ENCODE measurements around the gene CCNC.

CCNC gene, protein sequence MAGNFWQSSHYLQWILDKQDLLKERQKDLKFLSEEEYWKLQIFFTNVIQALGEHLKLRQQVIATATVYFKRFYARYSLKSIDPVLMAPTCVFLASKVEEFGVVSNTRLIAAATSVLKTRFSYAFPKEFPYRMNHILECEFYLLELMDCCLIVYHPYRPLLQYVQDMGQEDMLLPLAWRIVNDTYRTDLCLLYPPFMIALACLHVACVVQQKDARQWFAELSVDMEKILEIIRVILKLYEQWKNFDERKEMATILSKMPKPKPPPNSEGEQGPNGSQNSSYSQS

GRCh38 chr6:99568103-99568933 is at the start of gene CCNC:
CCNC (minus strand) TSS chr6:99568660; CDS start chr6:99568527, 133 bp downstream.
- FAIRE-seq, result peak; percentile 94

DNA sequence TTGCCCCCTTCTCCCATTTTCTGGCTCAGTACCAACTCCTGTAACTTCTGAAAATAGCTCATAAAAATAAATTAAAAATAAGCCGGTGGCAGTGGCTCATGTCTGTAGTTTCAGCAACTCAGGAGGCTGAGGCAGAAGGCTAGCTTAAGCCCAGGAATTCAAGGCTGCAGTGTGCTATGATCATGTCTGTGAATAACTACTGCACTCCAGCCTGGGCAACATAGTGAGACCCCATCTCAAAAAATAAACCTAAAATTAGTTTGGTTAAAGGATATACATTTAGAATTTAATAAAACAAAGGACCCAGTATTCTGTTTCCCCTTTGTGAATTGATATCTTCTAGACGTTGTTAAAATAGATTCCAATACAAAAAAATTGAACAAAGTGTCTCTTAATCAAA is 48.7 kb upstream of the CCNC start:
- FAIRE-seq, result no peak

DNA sequence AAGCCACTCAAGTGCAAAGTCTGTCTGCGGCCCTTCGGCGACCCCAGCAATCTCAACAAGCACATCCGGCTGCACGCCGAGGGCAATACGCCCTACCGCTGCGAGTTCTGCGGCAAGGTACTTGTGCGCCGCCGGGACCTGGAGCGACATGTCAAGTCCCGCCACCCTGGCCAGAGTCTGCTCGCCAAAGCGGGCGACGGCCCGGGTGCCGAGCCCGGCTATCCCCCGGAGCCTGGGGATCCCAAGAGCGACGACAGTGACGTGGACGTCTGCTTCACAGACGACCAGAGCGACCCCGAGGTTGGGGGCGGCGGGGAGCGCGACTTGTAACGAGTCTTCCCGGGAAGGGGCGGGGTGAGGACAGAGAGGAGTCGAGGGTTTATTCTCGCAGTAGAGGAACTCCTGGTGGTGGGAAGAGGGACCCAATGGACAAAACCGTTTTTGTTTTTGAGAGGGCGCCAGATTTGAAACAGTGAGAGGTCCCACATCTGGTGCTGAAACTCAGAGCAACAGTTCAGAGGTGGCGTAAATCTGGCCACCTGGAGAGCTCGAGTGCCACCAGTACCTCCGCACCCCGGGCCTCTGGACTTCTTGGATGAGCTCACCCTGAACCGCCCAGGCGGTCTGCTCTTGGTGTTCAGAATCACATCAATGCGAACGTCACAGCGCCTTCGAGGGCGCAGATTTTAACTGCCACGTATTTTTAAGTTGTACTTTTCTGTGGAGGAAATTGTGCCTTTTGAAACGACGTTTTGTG is 46.1 kb upstream of the CCNC start:
- no peak for FAIRE-seq

DNA sequence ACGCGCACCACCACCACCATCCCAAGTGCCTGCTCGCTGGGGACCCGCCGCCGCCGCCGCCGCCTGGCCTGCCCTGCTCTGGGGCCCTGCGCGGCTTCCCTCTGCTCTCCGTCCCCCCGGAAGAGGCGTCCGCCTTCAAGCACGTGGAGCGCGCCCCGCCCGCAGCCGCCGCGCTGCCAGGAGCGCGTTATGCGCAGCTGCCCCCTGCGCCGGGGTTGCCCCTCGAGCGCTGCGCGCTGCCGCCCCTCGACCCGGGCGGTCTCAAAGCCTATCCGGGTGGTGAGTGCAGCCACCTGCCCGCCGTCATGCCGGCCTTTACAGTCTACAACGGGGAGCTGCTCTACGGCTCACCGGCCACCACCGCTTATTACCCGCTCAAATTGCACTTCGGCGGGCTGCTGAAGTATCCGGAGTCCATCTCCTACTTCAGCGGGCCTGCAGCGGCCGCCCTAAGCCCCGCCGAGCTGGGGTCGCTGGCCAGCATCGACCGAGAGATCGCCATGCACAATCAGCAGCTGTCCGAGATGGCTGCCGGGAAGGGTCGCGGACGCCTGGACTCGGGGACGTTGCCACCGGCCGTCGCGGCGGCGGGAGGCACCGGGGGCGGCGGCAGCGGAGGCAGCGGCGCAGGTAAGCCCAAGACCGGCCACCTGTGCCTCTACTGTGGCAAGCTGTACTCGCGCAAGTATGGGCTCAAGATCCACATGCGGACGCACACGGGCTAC is 45.4 kb upstream of the CCNC start:
- FAIRE-seq, result no peak

GRCh38 chr6:99613409-99613704 is 44.9 kb upstream of the CCNC start:
- no peak for FAIRE-seq

- no peak for FAIRE-seq
These were observed 44.3 kb upstream of the CCNC start for GRCh38 chr6:99612551-99613408.

- FAIRE-seq, result no peak
These were observed 42.7 kb upstream of the CCNC start for GRCh38 chr6:99611148-99611547.

DNA sequence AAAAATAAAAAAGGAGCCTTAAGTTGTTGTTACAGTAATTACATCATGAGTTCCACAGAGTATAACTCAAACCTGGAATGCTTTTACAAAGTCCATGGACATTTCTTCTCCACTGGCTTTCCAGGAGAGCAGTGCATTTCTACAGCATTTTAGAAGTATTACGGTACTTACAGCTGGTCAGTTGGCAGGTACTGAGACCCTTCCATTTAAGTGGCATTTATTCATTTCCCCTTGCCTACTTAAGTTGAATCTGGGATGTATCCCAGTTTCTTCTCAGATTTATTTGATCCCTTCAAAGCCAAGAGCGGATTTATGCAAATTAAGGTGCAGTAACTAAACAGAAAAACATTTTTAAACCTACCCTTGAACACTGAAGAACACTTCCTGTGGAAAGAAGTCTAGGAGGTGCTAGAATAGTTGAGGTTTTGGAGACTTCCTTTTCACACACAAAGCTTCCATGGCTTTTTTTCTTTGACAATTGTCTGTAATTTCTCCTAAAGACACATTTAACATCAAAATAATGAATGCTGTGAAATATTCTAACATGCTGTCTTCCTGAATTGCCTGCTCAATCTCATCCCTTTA is 41.5 kb upstream of the CCNC start:
- no peak for FAIRE-seq

DNA sequence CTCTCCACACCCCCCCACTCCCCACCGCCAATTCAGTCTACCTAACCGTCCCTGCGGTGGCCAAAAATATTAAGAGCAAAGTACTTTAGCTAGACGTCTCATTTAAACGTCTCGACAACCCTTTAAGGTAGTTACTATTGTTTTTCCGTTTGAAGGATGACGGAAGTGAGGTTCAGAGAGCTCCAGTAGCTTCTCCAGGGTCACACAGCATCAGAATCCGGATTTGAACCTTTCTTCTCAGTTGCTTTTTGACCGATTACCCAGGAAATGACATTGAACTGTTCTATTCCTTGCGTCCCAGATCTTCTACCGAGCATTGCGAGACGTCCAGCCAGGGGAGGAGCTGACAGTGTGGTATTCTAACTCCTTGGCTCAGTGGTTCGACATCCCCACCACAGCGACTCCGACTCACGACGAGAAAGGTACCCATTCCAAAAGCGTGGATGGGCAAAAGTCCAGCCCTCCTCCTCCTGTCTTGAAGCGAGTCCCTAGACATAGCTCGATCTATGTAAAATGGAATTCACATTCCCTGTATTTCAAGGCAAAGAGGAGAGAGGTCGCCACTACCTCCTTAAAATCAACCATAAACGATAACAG is 40.5 kb upstream of the CCNC start:
- FAIRE-seq, result no peak

GRCh38 chr6:99608059-99608885 is 39.8 kb upstream of the CCNC start:
- FAIRE-seq, result no peak

GRCh38 chr6:99607416-99608036 is 39.1 kb upstream of the CCNC start:
- no peak for FAIRE-seq

DNA sequence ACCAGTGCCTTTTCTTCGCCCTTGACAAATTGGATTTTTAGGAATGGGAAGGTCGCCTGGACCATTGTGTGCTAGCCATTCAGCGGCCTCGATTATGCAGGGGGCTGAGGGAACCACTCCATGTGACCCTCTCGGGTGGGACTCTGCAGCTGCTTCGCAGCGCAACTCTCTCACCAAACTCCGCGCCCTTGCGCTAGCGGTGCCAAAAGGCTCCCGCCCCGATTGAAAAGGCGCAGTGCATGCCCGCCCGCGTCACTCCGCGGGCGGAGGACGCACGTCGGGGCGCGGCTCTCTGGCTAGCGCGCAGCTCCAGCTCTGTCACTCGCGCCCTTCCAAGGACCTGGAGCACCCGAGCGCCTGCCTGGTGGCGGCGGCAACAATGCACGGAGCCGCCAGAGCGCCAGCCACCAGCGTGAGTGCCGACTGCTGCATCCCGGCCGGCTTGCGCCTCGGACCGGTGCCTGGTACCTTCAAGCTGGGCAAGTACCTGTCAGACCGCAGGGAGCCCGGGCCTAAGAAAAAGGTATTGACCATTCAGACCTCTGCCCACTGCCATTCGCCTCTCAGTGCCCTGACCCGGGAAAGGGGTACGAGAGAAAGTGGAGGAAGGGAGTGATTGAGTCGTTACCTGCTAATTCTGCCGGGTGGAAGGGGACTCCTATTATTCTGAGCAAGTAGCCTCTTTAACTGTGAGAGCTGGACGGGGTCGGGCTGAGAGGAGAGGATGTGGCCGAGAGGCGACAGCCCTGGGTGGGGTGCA is 38.4 kb upstream of the CCNC start, which contains the start of gene PRDM13:
TSS of gene PRDM13 (plus strand) at position 178 of the 760 bp plus-strand sequence. CDS start at position 380, 202 bp downstream.
- no peak for FAIRE-seq

DNA sequence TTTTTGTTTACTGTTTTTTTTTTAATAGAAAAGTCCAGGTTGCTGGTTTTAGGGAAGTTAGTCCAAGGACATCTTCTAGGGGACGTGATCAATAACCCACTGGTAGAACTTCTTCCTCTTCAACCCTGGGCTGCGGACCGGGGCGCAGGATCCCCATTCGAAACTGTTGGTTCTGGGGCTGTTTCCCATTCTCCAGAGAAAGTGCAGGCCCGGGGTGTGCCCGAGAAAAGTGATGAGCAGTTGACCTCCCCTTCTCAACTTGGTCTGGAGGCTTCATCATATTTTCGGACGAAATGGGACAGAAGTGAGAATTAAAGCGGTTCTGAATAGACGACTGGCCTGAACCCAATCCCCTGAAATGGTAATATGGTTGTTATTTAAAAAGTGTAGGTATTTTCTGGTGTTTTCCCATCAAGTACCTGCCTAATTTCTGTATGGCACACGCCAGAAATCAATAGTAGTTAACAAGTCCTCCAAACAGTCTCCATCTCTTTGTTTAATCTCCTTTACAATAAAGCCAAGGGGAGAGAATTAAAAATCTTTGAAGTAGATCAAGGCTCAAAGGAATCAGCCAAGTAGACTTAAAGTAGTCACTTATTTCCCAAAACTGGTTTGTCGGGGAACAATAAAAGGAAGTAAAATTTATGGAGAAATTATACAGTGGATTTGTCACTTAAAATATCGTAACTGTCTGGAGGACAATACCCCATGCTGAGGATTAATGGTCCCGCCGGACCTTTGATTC is 37.6 kb upstream of the CCNC start:
- no peak for FAIRE-seq

DNA sequence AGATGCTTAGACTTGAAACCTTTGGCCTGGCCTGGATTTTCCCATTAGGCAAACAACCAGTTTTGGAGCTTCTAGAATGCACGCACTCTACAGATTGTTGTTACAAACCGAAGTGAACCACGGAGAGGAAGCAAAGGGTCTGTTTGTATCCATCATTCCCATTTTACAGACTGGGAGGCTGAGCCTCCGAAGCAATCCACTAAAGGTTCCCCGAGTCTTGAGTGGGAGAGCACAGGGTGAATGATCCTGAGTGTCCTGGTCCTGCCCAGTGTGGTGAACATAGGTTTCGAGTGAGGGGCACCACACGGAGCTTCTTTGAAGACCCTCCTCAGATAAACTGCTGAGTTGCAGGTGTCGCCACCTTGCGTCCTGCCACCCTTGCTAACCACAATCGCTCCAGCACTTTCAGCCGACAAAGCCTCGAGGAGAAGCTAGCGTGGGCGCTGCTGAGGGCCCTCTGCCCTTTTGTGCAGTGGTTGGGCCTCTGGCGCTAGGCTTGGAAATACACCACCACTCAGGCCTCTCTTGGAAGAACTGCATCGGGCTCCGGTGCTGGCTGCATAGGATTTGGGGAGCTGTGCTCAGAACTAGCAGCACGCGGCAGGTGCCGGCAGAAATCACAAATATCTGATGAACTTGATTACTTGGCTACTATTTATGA is 36.7 kb upstream of the CCNC start:
- no peak for FAIRE-seq

DNA sequence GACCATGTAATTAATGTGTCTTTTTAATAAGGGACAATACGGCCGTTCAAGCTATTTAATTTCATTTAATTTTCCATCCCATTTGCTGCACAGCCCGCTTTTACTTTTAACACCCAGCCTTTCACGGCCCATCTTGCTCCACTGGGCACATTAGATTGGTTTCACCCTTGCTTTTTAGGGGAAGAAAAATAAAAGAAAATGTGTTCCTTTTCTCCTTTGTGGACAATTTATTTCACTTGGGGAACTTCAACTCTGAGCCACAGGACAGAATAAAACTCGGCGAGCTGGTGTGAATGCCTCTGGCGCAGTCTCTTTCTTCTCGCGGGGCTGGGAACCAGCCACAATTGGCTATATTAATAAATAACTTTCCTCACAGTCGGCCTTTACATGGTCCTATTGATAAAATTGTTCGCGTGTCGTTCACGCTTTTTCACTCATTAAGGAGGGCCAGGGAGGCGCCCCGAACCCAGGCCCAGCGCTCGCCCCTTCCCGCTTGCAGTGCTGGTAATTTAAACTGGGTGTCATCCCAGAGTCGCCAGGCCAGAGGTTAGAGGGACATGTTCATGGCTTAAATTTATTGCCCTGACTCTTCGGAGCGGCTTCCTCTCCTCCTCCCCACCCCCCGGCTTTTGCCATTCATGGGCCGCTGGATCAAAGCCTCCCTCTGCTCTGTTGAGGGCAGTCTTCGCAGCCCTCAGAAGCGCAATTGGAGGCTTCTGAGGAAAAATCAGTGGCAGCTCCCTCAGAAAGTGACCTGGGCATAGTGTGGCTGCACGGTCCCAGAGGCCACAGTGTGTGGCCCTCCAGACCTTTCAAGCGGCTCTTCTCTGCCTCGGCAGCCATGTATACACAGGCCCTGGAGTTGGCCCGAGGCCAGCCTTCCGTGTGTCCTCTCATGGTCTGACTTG is 36.0 kb upstream of the CCNC start:
- FAIRE-seq, result no peak

DNA sequence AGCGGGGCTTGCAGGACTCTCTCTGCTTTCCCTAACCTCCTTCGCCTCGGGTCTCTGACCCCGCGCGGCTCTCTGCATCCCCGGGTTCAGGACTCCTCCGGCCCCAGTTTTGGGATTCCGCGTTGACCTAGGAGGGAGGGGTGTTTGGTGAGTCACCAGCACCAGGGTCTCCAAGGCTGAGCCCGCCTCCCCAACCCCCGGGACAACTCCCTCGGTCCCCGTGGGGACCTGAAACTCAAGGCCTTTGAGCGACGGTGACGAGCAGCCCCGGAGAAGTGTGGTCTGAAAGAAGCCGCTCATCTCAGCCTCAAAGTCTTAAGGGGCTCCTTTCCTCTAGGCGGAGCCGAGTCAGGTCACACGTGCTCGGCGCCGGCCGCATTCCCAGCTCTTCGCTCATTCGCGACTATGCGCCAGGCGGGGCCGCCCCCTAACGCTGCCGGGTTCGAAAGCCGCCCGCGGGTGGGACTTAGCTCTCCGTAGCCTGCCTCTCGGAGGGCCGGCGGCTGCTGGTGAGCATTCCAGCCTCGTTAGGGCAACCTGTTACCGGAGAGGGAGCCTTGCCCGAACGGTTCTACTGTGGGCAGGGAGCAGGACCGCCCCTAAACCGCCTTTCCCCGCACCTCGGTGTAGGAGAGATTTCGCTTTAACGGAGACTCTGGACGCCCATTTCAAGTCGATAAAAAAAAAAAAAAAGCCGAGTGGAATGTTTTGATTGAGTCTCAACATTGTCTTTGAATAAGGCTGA is 35.1 kb upstream of the CCNC start:
- no peak for FAIRE-seq
